ENCODE measurements around the gene KIF2A. TPM values are rescaled to one million over a fixed set of nuclear protein-coding genes. Genes with fewer than 3 reads are reported as not detected.

The KIF2A gene
- total and polyA plus RNA-seq, 2 of the 8 experiments (the other 6 are each of a cell fraction or from before 2014, with no cell fraction given), result 18.4 to 97.1 TPM

DNA sequence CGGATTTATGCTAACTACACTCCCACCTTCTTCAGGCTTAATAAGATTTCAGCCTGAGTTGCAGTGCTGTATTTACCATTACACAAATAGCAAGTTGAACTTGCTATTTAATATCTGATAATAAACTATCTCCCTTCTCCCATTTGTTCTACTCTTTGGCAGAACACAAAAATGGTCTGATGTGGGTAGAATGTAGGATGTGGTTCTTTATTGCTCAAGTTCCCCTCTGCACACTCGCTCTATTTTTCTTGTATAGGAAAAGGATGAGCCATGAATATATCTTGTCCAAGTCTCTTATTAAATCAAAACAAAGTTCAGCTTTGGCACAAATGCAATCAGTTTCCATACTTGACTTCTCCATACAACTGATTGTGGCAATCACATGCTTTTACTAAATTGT is 37.2 kb upstream of the KIF2A start:
- POLR2A ChIA-PET (ENCODE audit: partially characterized antibody), result no interaction called here
- no peak for TF ChIP-seq EP300 (IDR thresholded peaks at IDR 0.05; ENCODE audit: borderline replicate concordance in 1 of 2, low read depth in 2 of 2, low read length in 2 of 2)
- no peak for TF ChIP-seq CEBPB (IDR thresholded peaks at IDR 0.05; ENCODE audit: low read depth, low read length)
- TF ChIP-seq RBBP5 (IDR thresholded peaks at IDR 0.05; ENCODE audit: borderline replicate concordance, low read depth, low read length), result no peak
- no peak for TF ChIP-seq CTCF (IDR thresholded peaks at IDR 0.05; ENCODE audit: control extremely low read depth in 1 of 3, insufficient read depth in 1 of 3, low read depth in 1 of 3, low read length in 3 of 3)
- no peak for TF ChIP-seq POLR2A (IDR thresholded peaks at IDR 0.05; ENCODE audit: control extremely low read depth in 1 of 2, low read depth in 2 of 2, low read length in 2 of 2)
- no peak for TF ChIP-seq KDM5A (IDR thresholded peaks at IDR 0.05; ENCODE audit: low read length)
- TF ChIP-seq TEAD4 (IDR thresholded peaks at IDR 0.05; ENCODE audit: low read depth, low read length), result no peak
- TF ChIP-seq RNF2 (IDR thresholded peaks at IDR 0.05; ENCODE audit: borderline replicate concordance, low read depth, low read length, missing control alignments, poor library complexity, severe bottlenecking), result no peak
- no peak for TF ChIP-seq RFX5 (IDR thresholded peaks at IDR 0.05; ENCODE audit: borderline replicate concordance, low read depth, low read length)
- TF ChIP-seq CBX5 (IDR thresholded peaks at IDR 0.05; ENCODE audit: low read depth, low read length), result no peak
- no peak for TF ChIP-seq PHF8 (conservative IDR thresholded peaks at IDR 0.05; ENCODE audit: low read depth, low read length)
- no peak for TF ChIP-seq EZH2 (IDR thresholded peaks at IDR 0.05; ENCODE audit: low read depth, low read length, severe bottlenecking)

More for the DNA sequence above, 37.2 kb upstream of the KIF2A start:
- Histone ChIP-seq H3K4me1 (replicated peaks in 1 of 4; ENCODE audit: control insufficient read depth in 3 of 4, insufficient read depth in 4 of 4, low read length in 3 of 4) (no peaks in the 10 kb centered on the region), H3K9me3 (ENCODE audit: insufficient read depth in 2 of 2, low read depth in 1 of 2, low read length in 1 of 2) (no peaks in the 10 kb centered on the region), H3K14ac (ENCODE audit: insufficient read length) (no peak overlapping the region), H3K79me1 (ENCODE audit: low read depth, low read length) (no peaks in the 10 kb centered on the region), H2BK15ac (ENCODE audit: low read length) (no peak overlapping the region), H2AFZ (ENCODE audit: low read length) (no peak overlapping the region), H3K9ac (replicated peaks in 1 of 4; ENCODE audit: extremely low read depth in 1 of 4, low read depth in 3 of 4, low read length in 3 of 4) (no peak overlapping the region), H2BK120ac (replicated peaks; ENCODE audit: low read depth, low read length) (no peak overlapping the region), H3K27ac (ENCODE audit: low read depth, low read length) (no peak overlapping the region), H3K23me2 (ENCODE audit: low read depth, low read length) (peaks cover 2% of the 10 kb centered on the region; the same call in 1 of the 2 replicates), H3K36me3 (ENCODE audit: control insufficient read depth in 2 of 4, insufficient read depth in 4 of 4, low read length in 3 of 4) (no peaks in the 10 kb centered on the region), H3K4me3 (ENCODE audit: extremely low read depth in 1 of 4, insufficient read depth in 2 of 4, low read depth in 3 of 4, low read length in 4 of 4) (no peak overlapping the region), H3K4ac (replicated peaks; ENCODE audit: insufficient read length, low read depth, low read length) (no peak overlapping the region), H2BK20ac (ENCODE audit: low read length) (no peak overlapping the region), H3K27me3 (replicated peaks in 1 of 4; ENCODE audit: control insufficient read depth in 3 of 4, extremely low read depth in 1 of 4, insufficient read depth in 3 of 4, low read length in 3 of 4) (no peaks in the 10 kb centered on the region; a peak in 1 of 7 replicates), H4K5ac (ENCODE audit: insufficient read length, low read depth, low read length) (no peak overlapping the region), H4K91ac (replicated peaks; ENCODE audit: insufficient read length, low read length) (no peak overlapping the region), H3K56ac (replicated peaks; ENCODE audit: insufficient read length, low read depth, low read length) (no peak overlapping the region), H3K18ac (ENCODE audit: extremely low read depth, low read length) (no peak overlapping the region), H4K20me1 (replicated peaks in 1 of 2; ENCODE audit: control insufficient read depth in 1 of 2, insufficient read depth in 2 of 2, low read length in 2 of 2) (no peaks in the 10 kb centered on the region), H2BK5ac (ENCODE audit: low read depth, low read length) (no peak overlapping the region), H2AK5ac (ENCODE audit: low read depth, low read length) (no peak overlapping the region), H3K79me2 (ENCODE audit: control insufficient read depth in 1 of 2, insufficient read depth in 2 of 2, low read length in 2 of 2) (no peaks in the 10 kb centered on the region), H4K8ac (ENCODE audit: extremely low read depth, insufficient read depth, low read length) (no peak overlapping the region), H2BK12ac (ENCODE audit: low read depth, low read length) (no peak overlapping the region), H3K23ac (ENCODE audit: insufficient read length) (no peak overlapping the region), H3K4me2 (ENCODE audit: insufficient read depth in 1 of 2, low read depth in 2 of 2, low read length in 2 of 2) (no peak overlapping the region)
- 89% methylated on average over 2 of the region's 2 CpGs; no CpG with 5 or more reads in 1 of the 2 experiments for WGBS, 2 experiments (ENCODE audit: extremely low coverage in 1 of 2, insufficient coverage in 1 of 2, insufficient read length in 1 of 2, insufficient replicate concordance in 2 of 2, low coverage in 1 of 2, low lambda C conversion rate in 2 of 2, missing lambda C conversion rate in 1 of 2)
- FAIRE-seq, result no peak
- DNase-seq (ENCODE audit: low read depth in 1 of 2, low spot score in 2 of 2), result no peak
- CTCF ChIA-PET (ENCODE audit: partially characterized antibody), result no interaction called here

Measured in H1 (cell line).